GM12892 (cell line): ENCODE measurements around the gene CDK5R1. TPM values are rescaled to one million over a fixed set of nuclear protein-coding genes. Genes with fewer than 3 reads are reported as not detected.
"Not testable (repeated sequence)": the region's sequence is repeated elsewhere in the genome, so short reads cannot be mapped to it uniquely, and the experiment has no call there.

Experiments used
- DNase-seq: peaks from one replicate; pipeline ENCODE4 v3.0.0; 2011; ENCODE audit not compliant: insufficient read length
- FAIRE-seq: peaks from 2 replicates; lab custom pipeline; 2011; peaks lifted over from hg19 to GRCh38; lab: Jason Lieb, UNC
- POLR2A ChIP-seq: IDR thresholded peaks from 2 replicates; pipeline ENCODE4 v1.6.1; 2011; ENCODE audit warnings: low read depth, low read length, control low read depth
- POLR2AphosphoS5 ChIP-seq: IDR thresholded peaks from 2 replicates; pipeline ENCODE4 v1.6.1; 2011; ENCODE audit warnings: low read depth, low read length, control low read depth
- TAF1 ChIP-seq: IDR thresholded peaks from 2 replicates; pipeline ENCODE4 v1.6.1; 2011; ENCODE audit warnings: low read depth, mild to moderate bottlenecking, control low read depth, low read length, borderline replicate concordance
- polyA plus RNA-seq: library from polyadenylated mRNA; unstranded; fragments of >200 nt; gene quantifications from one replicate; pipeline ENCODE4 v1.2.1, GENCODE V29; 2012; ENCODE audit warnings: missing spikeins, inconsistent platforms; ENCODE audit not compliant: missing spikeins

The CDK5R1 gene
- polyA plus RNA-seq = 26.1 TPM

DNA sequence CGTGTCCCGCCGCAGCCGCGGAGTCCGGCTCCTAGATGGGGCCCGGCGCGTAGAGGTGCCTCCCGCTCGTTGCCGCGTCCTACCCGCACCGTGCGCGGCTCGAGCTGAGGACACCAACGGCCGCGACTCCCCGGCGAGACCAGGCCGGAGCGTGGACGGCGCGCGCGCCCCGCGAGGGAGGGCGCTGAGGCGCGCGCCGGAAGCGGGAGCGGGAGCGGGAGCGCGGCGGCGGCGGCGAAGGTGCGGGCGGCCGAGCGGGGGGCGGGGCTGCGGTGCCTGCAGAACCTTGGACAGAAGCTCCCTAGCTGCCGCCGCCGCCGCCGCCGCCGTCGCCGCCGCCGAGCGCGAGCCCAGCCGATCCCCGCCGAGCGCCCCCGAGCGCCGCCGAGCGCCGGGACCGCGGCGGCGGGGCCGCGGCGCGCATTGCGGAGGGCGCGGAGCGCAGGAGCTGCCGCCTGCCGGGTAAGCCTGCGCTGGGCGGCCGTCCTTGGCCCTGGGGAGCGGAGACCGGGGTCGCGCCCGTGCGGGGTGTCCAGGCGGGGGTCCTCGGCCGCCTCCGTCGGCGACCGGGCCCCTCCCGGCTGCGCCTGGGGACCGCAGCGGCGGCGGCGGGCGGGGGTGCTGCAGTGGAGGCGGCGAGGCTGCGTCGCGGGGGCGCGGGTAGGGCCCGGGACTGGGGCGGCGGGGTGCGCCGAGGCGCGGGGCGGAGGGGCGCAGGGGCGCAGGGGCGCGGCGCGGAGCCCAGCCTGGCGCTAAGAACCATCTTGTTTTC lies at the start of gene CDK5R1:
CDK5R1 (plus strand) TSS at position 293 of the 772 bp plus-strand sequence. CDS start 628 bp downstream, outside the sequence.
- peak; percentile 85 for FAIRE-seq
- peak; percentile 68 for DNase-seq
- TF ChIP-seq POLR2AphosphoS5 (no peak), TAF1 (no peak), POLR2A (peak; percentile 65; the same call in 1 of the 2 replicates)

DNA sequence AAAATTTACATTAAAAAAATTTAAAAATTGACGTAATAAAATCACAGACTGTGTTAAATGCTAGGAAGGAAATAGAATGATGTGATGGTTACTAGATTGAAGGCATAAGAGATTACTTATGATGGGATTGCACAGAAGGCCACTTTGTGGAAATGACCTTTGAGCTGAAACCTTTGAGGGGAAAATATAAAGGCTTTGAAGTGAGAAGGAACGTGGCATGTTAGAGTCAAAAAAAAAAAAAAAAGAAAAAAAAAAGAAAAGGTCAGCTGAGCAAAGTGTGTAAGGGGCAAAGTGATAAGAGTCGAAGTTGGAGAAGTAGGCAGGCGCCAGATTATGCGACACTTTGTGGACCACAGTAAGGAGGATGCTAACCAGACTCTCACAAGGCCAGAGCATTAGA lies 46.1 kb upstream of the CDK5R1 start:
- no peak for DNase-seq
- no peak for TF ChIP-seq POLR2A
- no peak for TF ChIP-seq POLR2AphosphoS5
- no peak for TF ChIP-seq TAF1
- FAIRE-seq = no peak

DNA sequence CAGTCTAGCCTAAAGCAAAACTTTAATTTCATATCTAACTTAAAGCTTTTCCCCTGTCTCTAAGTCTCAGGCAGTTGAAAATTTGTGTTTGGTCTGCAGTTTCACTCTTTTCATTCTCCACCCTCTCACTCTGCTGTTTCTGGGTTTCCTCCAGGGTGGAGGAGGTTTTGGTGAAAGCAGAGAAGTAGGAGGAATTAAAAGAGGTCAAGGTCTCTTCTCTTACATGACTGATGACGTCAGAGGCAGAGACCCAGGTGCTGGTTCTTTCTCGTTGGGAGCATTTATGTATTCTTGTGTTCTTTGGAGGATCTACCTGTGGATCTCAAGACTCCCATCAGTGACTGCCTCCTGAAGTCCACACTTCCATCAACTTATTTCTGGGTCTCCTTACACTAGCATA lies 44.9 kb upstream of the CDK5R1 start:
- TF ChIP-seq TAF1 (no peak), POLR2AphosphoS5 (no peak), POLR2A (no peak)
- no peak for FAIRE-seq

DNA sequence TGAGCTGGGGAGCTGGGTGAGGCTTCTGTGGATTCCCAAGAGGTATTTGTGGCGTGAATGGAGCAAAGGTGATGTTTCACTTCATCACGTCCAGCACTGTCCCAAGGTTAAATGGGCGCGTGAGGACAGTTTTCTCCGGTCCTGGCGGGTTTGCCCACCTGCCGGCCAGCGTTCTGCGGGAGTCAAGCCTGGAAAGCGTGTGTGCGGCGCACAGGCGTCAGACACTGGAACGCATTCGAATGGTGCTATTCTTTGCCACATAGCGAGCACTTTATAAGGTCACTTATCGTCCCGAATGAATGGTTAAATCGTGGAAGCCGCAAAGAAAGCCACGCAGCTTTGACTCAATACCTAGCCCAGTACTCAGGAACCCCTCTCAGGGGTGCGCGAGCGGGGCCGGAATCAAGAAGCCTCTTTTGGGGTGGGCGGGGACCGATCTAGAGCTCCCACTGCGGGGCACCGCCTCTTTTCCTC lies 42.9 kb upstream of the CDK5R1 start:
- DNase-seq = no peak
- TF ChIP-seq TAF1 = no peak
- TF ChIP-seq POLR2A = no peak
- TF ChIP-seq POLR2AphosphoS5 = no peak
- no peak for FAIRE-seq

More for the DNA sequence above, 44.9 kb upstream of the CDK5R1 start:
- no peak for DNase-seq

DNA sequence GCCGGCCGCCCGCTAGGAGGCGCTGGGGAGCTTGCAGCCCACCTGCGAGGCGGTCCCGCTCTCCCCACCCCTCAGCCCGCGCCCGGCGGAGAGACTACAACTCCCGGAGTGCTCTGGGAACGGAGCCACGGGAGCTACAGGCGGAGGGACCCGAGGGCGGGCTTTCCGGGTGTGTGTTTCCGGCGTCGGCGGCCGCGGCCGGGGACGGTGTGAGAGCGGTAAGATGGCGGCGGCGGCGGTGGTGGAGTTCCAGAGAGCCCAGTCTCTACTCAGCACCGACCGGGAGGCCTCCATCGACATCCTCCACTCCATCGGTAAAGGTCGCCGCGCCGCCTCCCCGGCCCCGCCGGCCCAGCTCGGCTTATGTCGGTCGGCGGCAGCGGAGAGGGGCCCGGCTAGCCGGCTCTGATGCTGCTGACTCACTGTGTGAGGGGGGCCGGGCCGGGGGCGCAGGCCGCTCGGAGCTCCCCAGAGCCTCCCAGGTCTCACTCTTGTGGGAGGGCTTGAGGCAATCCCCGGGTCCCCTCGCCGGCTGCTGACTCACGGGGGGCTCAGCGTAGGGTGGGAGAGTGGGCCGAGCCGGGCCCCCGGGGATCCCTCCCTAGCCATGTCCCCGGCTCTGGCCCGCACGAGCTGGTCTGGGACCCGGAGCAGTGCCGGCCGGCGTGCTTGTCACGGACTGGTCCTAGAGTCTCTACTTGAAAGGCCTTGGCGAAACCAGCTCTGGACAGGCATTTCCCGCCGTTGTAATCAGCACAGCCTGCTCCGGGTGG lies 42.3 kb upstream of the CDK5R1 start, which contains the start of gene PSMD11:
PSMD11 (plus strand) TSS at position 210 of the 773 bp plus-strand sequence; CDS start at position 224, 14 bp downstream.
- FAIRE-seq = peak; percentile 98
- TF ChIP-seq TAF1 = peak; percentile 85; the same call in 1 of the 2 replicates
- TF ChIP-seq POLR2A = peak; percentile 70; the same call in 1 of the 2 replicates
- TF ChIP-seq POLR2AphosphoS5 = no peak
- DNase-seq = peak; percentile 97

DNA sequence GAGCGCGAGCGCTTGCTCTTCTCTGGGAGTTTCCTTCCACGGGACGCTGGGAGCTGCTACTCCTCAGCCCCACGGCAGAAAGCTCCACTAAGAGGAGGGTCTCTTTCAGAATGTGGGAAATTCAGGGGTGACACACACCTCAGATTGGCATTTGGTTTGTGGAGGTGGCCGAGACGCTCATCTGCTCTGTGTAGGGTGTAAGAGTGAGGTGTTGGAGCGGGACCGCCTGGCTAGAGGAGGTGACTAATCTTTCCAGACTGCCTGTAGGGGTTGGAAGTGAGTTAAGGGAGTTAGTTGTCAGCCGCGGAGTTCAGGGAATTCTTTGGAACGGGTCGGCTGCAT lies 41.7 kb upstream of the CDK5R1 start:
- no peak for TF ChIP-seq POLR2A
- TF ChIP-seq TAF1 = no peak
- TF ChIP-seq POLR2AphosphoS5 = no peak
- DNase-seq (no peak), FAIRE-seq (no peak)

DNA sequence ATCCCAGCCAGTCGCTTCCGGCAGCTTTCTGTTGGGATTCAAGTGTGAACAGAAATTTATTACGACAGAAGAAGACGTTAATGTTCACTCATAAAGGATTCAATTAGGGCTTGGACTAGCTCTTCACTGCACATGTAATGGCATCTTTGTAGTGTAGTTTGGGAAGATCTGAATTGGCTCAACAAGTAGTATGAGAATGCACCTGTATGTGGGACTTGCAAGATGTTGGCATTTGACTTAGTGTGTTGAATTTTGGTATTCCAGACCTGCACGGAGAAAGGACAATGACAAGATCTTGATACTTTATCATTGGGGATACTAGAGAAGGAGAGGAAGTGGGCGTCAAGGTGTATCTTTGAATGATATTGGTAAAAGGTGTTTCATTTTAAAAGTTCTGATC lies 41.3 kb upstream of the CDK5R1 start:
- TF ChIP-seq POLR2AphosphoS5 (no peak), TAF1 (no peak), POLR2A (no peak)
- no peak for FAIRE-seq
- DNase-seq = no peak

DNA sequence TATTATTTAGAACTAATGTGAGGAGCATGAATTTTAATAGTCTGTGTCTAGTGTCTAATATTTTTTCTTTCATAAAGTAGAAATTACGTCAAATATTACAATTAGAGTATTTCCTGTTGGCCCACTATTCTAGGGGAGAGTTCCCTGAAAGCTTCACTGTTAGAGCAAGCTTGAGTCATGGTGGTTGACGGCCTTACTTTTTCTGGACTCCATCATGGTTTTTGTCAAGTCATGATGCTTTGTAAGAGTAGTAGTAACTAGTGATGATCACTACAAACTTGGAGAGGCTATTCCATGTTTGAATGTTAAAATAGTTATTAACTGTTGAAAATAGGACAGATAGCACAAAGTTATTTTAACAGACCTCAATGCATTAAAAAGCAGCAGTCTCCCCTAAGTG lies 40.8 kb upstream of the CDK5R1 start:
- TF ChIP-seq TAF1 = no peak
- no peak for TF ChIP-seq POLR2A
- no peak for TF ChIP-seq POLR2AphosphoS5
- DNase-seq (no peak), FAIRE-seq (no peak)

DNA sequence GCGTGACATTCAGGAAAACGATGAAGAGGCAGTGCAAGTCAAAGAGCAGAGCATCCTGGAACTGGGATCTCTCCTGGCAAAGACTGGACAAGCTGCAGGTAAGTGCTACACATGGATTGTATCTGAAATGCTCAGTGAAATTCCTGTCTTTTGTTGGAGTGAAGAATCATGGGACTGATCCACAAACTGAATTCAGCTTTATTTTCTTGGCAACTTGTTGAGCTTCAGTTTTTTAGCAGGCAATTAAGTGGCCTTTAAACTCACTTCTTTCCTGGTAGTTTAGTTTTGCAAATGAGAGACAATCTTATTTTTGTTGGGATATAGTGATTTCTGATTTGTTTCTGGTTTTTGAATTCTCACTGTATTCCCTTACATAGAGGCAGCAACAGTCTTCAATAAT lies 39.8 kb upstream of the CDK5R1 start:
- TF ChIP-seq POLR2A = no peak
- no peak for TF ChIP-seq TAF1
- TF ChIP-seq POLR2AphosphoS5 = no peak
- DNase-seq = no peak
- FAIRE-seq = no peak

DNA sequence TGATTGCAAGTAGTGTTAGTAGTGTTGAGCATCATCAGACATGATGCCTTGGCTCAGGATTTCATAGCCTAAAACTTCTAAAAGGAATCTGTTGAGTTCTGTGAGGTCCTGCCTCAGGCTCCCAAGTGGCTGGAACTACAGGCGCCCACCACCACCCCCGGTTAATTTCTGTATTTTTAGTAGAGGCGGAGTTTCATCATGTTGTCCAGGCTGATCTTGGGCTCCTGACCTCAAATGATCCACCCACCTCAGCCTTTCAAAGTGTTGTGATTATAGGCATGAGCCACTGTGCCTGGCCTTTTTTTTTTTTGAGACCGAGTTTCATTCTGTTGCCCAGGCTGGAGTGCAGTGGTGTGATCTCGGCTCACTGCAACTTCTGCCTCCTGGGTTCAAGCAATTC lies 36.8 kb upstream of the CDK5R1 start:
- no peak for TF ChIP-seq POLR2A
- no peak for TF ChIP-seq POLR2AphosphoS5
- TF ChIP-seq TAF1 = no peak
- DNase-seq = no peak
- no peak for FAIRE-seq

DNA sequence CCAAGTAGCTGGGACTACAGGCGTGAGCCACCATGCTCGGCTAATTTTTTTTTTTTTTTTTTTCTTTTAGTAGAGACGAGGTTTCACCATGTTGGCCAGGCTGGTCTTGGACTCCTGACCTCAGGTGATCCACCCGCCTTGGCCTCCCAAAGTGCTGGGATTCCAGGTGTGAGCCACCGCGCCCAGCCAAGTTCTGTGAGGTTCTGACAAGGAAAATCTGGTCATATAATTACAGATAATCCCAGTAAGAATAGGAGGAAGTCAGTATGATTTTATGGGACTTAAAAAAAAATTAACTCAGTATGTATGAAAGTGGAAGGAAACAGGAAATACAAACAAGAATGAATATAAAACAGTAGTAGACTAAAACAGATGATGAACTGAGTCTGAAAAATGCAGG lies 36.4 kb upstream of the CDK5R1 start:
- not testable (repeated sequence) for DNase-seq, FAIRE-seq

DNA sequence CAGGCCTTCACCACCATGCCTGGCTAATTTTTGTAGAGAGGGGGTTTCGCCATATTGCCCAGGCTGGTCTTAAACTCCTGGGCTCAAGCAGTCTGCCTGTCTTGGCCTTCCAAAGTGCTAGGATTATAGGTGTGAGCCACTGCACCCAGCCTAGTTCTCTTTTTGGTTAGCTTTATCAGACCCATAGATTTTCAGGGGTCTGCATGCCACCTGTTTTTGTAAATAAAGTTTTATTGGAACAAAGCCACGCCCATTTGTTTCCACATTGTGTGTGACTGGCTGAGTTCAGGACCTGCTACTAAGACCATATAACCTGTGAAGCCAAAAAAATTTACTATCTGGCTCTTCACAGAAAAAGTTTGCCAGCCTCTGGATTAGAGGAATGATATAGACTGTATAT lies 34.9 kb upstream of the CDK5R1 start:
- DNase-seq (no peak), FAIRE-seq (no peak)
- TF ChIP-seq TAF1 (no peak), POLR2AphosphoS5 (no peak), POLR2A (no peak)
